WTC11 (cell line): Measurements from ENCODE around the gene FKBP1C. TPM values are rescaled to one million over a fixed set of nuclear protein-coding genes. Genes with fewer than 3 reads are reported as not detected.

ENCODE experiments used
- ATAC-seq: fragments of 200-7000 bp; cut with Tn5 transposase; 2 replicates; pipeline ENCODE4 v1.10.0; 2021; ENCODE audit warnings: mild to moderate bottlenecking, moderate library complexity
- CTCF ChIA-PET: fragments of 300-600 bp; sonication (Branson Sonifier 250); formaldehyde crosslinking; loops from one replicate; lab custom pipeline; 2021; ENCODE audit warnings: antibody characterized with exemption; lab: Charles Lee
- POLR2A ChIA-PET: fragments of 350-600 bp; sonication (Branson Sonifier 250); formaldehyde crosslinking; loops from one replicate; lab custom pipeline; 2021; ENCODE audit warnings: antibody characterized with exemption; lab: Charles Lee
- DNase-seq: peaks from one replicate; pipeline ENCODE4 v3.0.0; 2021; ENCODE audit warnings: low spot score
- H3K27ac Mint-ChIP-seq: 2 replicates; pipeline ENCODE4 v1.8.0; 2021; ENCODE audit warnings: mixed read lengths
- H3K27me3 Mint-ChIP-seq: 2 replicates; pipeline ENCODE4 v1.8.0; 2021; ENCODE audit warnings: low read depth, mild to moderate bottlenecking, moderate library complexity, mixed read lengths
- H3K36me3 Mint-ChIP-seq: 2 replicates; pipeline ENCODE4 v1.8.0; 2021; ENCODE audit warnings: mixed read lengths
- H3K4me1 Mint-ChIP-seq: 2 replicates; pipeline ENCODE4 v1.8.0; 2022; ENCODE audit warnings: mixed read lengths
- H3K4me3 Mint-ChIP-seq: 2 replicates; pipeline ENCODE4 v1.8.0; 2021; ENCODE audit warnings: mild to moderate bottlenecking, moderate library complexity, mixed read lengths
- H3K9me3 Mint-ChIP-seq: 2 replicates; pipeline ENCODE4 v1.8.0; 2021; ENCODE audit warnings: mixed read lengths
- CREM ChIP-seq: sonication (generic); formaldehyde crosslinking; IDR thresholded peaks from 2 replicates; pipeline ENCODE4 v1.8.1; 2022; ENCODE audit warnings: mild to moderate bottlenecking, missing genetic modification reagents, moderate library complexity
- E2F1 ChIP-seq: sonication (generic); formaldehyde crosslinking; IDR thresholded peaks from 2 replicates; pipeline ENCODE4 v1.8.0; 2022; ENCODE audit warnings: mild to moderate bottlenecking, missing genetic modification reagents
- ESRRA ChIP-seq: sonication (generic); formaldehyde crosslinking; IDR thresholded peaks from 2 replicates; pipeline ENCODE4 v1.8.1; 2022; ENCODE audit warnings: mild to moderate bottlenecking, missing genetic modification reagents, borderline replicate concordance
- ETV6 ChIP-seq: sonication (generic); formaldehyde crosslinking; IDR thresholded peaks from 2 replicates; pipeline ENCODE4 v1.8.1; 2022; ENCODE audit warnings: mild to moderate bottlenecking, missing genetic modification reagents
- GRHL2 ChIP-seq: fragments of 250-450 bp; sonication (Bioruptor Pico); IDR thresholded peaks from 2 replicates; pipeline ENCODE4 v1.8.0; 2022; ENCODE audit warnings: mild to moderate bottlenecking, moderate library complexity; ENCODE audit not compliant: insufficient replicate concordance, severe bottlenecking
- JUN ChIP-seq: sonication (generic); formaldehyde crosslinking; IDR thresholded peaks from 2 replicates; pipeline ENCODE4 v1.8.0; 2023; ENCODE audit warnings: mild to moderate bottlenecking, missing genetic modification reagents
- RORB ChIP-seq: fragments of 250-450 bp; sonication (Bioruptor Pico); IDR thresholded peaks from 2 replicates; pipeline ENCODE4 v1.9.0; 2021; ENCODE audit warnings: mild to moderate bottlenecking
- SP1 ChIP-seq: sonication (generic); formaldehyde crosslinking; conservative IDR thresholded peaks from 2 replicates; pipeline ENCODE4 v1.8.1; 2022; ENCODE audit warnings: missing genetic modification reagents
- USF1 ChIP-seq: sonication (generic); formaldehyde crosslinking; IDR thresholded peaks from 2 replicates; pipeline ENCODE4 v1.8.0; 2022; ENCODE audit warnings: mild to moderate bottlenecking, missing genetic modification reagents
- ZNF121 ChIP-seq: sonication (generic); formaldehyde crosslinking; IDR thresholded peaks from 2 replicates; pipeline ENCODE4 v1.8.0; 2023; ENCODE audit warnings: missing genetic modification reagents
- ZNF138 ChIP-seq: sonication (generic); formaldehyde crosslinking; conservative IDR thresholded peaks from 2 replicates; pipeline ENCODE4 v1.8.1; 2022; ENCODE audit warnings: mild to moderate bottlenecking, moderate library complexity, missing genetic modification reagents
- ZNF396 ChIP-seq: fragments of 250-450 bp; sonication (Bioruptor Pico); IDR thresholded peaks from 2 replicates; pipeline ENCODE4 v1.8.0; 2021; ENCODE audit warnings: mild to moderate bottlenecking, moderate library complexity, borderline replicate concordance
- ZNF425 ChIP-seq: fragments of 250-450 bp; sonication (Bioruptor Pico); conservative IDR thresholded peaks from 2 replicates; pipeline ENCODE4 v1.9.0; 2021; ENCODE audit warnings: mild to moderate bottlenecking
- ZNF532 ChIP-seq: fragments of 250-450 bp; sonication (Bioruptor Pico); IDR thresholded peaks from 2 replicates; pipeline ENCODE4 v1.9.0; 2021; ENCODE audit warnings: mild to moderate bottlenecking, borderline replicate concordance
- ZNF671 ChIP-seq: fragments of 250-450 bp; sonication (Bioruptor Pico); IDR thresholded peaks from 2 replicates; pipeline ENCODE4 v1.8.0; 2021; ENCODE audit warnings: mild to moderate bottlenecking
- total RNA-seq: library from RNA; stranded (reverse); gene quantifications from 3 replicates; pipeline ENCODE4 v1.2.3, GENCODE V29; 2021
- TF ChIP-seq, protein P1 (sequence below): sonication (generic); formaldehyde crosslinking; IDR thresholded peaks from 2 replicates; pipeline ENCODE4 v1.8.1; 2022; ENCODE audit warnings: low read depth, missing genetic modification reagents, borderline replicate concordance
- TF ChIP-seq, protein P2 (sequence below): sonication (generic); formaldehyde crosslinking; IDR thresholded peaks from 2 replicates; pipeline ENCODE4 v1.8.1; 2022; ENCODE audit warnings: missing genetic modification reagents, borderline replicate concordance
- TF ChIP-seq, protein P3 (sequence below): sonication (generic); formaldehyde crosslinking; IDR thresholded peaks from 2 replicates; pipeline ENCODE4 v1.8.0; 2022; ENCODE audit warnings: mild to moderate bottlenecking, missing genetic modification reagents

The FKBP1C gene
- total RNA-seq, 1 experiment from 2014 or later: not detected

GRCh38 chr6:63249875-63250482 lies 38.7 kb downstream of the FKBP1C start (continued):
- TF ChIP-seq, protein P1, sequence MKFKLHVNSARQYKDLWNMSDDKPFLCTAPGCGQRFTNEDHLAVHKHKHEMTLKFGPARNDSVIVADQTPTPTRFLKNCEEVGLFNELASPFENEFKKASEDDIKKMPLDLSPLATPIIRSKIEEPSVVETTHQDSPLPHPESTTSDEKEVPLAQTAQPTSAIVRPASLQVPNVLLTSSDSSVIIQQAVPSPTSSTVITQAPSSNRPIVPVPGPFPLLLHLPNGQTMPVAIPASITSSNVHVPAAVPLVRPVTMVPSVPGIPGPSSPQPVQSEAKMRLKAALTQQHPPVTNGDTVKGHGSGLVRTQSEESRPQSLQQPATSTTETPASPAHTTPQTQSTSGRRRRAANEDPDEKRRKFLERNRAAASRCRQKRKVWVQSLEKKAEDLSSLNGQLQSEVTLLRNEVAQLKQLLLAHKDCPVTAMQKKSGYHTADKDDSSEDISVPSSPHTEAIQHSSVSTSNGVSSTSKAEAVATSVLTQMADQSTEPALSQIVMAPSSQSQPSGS (CRISPR knock-in tag): no peak
- no peak for TF ChIP-seq USF1 (CRISPR knock-in tag)
- no peak for TF ChIP-seq E2F1 (CRISPR knock-in tag)
- no peak for TF ChIP-seq ESRRA (CRISPR knock-in tag)
- no peak for TF ChIP-seq RORB (CRISPR knock-in tag)

DNA sequence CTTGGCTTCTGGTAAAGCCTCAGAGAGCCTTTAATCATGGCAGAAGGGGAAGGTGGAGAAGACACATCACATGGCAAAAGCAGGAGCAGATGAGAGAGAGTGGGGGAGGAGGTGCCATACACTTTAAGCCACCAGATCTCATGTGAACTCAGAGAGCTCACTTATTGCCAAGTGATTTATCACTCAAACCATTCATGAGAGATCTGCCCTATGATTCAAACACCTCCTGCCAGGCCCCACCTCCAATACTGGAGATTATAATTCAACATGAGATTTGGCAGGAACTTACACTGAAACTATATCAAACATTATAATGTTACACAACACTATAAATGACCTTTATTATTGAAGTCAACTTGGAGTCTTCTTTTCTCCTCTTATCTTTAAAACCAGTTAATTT lies 47.9 kb downstream of the FKBP1C start:
- Mint-ChIP-seq H3K4me3 (no peak overlapping the region), H3K4me1 (peaks cover 27% of the 10 kb centered on the region), H3K9me3 (peaks cover 13% of the 10 kb centered on the region), H3K27me3 (no peaks in the 10 kb centered on the region), H3K27ac (no peak overlapping the region), H3K36me3 (peaks cover 3% of the 10 kb centered on the region; the same call in 1 of the 2 replicates)
- no peak for TF ChIP-seq SP1
- TF ChIP-seq ZNF138 (CRISPR knock-in tag): no peak
- TF ChIP-seq GRHL2 (CRISPR knock-in tag): no peak
- no peak for TF ChIP-seq ZNF671 (CRISPR knock-in tag)
- TF ChIP-seq ZNF121 (CRISPR knock-in tag): no peak
- TF ChIP-seq CREM (CRISPR knock-in tag): no peak
- TF ChIP-seq JUN: no peak
- TF ChIP-seq ZNF425 (CRISPR knock-in tag): no peak
- no peak for TF ChIP-seq ZNF396 (CRISPR knock-in tag)
- TF ChIP-seq ZNF532: no peak
- TF ChIP-seq E2F1 (CRISPR knock-in tag): no peak
- TF ChIP-seq, protein P2, sequence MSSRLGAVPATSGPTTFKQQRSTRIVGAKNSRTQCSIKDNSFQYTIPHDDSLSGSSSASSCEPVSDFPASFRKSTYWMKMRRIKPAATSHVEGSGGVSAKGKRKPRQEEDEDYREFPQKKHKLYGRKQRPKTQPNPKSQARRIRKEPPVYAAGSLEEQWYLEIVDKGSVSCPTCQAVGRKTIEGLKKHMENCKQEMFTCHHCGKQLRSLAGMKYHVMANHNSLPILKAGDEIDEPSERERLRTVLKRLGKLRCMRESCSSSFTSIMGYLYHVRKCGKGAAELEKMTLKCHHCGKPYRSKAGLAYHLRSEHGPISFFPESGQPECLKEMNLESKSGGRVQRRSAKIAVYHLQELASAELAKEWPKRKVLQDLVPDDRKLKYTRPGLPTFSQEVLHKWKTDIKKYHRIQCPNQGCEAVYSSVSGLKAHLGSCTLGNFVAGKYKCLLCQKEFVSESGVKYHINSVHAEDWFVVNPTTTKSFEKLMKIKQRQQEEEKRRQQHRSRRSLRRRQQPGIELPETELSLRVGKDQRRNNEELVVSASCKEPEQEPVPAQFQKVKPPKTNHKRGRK: no peak
- TF ChIP-seq, protein P3, sequence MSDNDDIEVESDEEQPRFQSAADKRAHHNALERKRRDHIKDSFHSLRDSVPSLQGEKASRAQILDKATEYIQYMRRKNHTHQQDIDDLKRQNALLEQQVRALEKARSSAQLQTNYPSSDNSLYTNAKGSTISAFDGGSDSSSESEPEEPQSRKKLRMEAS (CRISPR knock-in tag): no peak
- no peak for TF ChIP-seq ETV6 (CRISPR knock-in tag)
- ChIA-PET POLR2A (no interaction called here), CTCF (no interaction called here)
- ATAC-seq (no peak), DNase-seq (no peak)
